Caki2 (cell line): ENCODE measurements around the gene ONECUT3. TPM values are rescaled to one million over a fixed set of nuclear protein-coding genes. Genes with fewer than 3 reads are reported as not detected.
"Not testable (repeated sequence)": the region's sequence is repeated elsewhere in the genome, so short reads cannot be mapped to it uniquely, and the experiment has no call there.

Experiments
- DNase-seq: peaks from one replicate; pipeline ENCODE4 v3.0.0-alpha.2; 2015; ENCODE audit warnings: low read depth
- in situ Hi-C: cut with HindIII; loops from 2 replicates; pipeline ENCODE4 v1.10.0; 2016; ENCODE audit warnings: low sequenced_read_pairs, low pct_unique_long_range_greater_than_20kb, mixed read lengths
- total RNA-seq: library from RNA; depleted of rRNA; stranded (reverse); fragments of >200 nt; shearing (Covaris generic); gene quantifications from 2 replicates; pipeline ENCODE4 v1.2.3, GENCODE V29; 2014; ENCODE audit warnings: low replicate concordance; rRNA removed

ONECUT3 gene
- total RNA-seq: not detected in 2 replicates

GRCh38 chr19:1752757-1753728 is at the start of gene ONECUT3:
Gene ONECUT3, plus strand, starts transcription at chr19:1753506. Its CDS starts 157 bp downstream, at chr19:1753663.
- no peak for DNase-seq
- in situ Hi-C loops: no loop called here

DNA sequence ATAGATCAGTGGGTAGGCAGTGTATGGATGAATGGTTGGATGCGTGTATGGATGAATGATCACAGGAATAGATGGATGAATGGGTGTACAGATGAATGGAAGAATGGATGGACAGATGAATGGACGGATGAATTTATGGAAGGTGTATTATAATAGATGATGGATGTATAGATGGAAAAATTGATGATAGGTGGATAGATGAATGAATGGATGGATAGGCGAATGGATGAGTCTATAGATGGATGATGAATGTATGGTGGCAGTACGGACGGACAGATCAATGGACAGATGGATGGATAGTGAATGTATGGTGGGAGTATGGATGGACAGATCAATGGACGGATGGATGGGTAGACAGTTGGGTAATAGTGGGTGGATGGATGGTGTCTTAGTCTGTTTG is 49.0 kb upstream of the ONECUT3 start:
- in situ Hi-C loops: no loop called here

GRCh38 chr19:1705367-1705766 is 47.9 kb upstream of the ONECUT3 start:
- in situ Hi-C loops: no loop called here

More for the DNA sequence above, 49.0 kb upstream of the ONECUT3 start:
- no peak for DNase-seq

DNA sequence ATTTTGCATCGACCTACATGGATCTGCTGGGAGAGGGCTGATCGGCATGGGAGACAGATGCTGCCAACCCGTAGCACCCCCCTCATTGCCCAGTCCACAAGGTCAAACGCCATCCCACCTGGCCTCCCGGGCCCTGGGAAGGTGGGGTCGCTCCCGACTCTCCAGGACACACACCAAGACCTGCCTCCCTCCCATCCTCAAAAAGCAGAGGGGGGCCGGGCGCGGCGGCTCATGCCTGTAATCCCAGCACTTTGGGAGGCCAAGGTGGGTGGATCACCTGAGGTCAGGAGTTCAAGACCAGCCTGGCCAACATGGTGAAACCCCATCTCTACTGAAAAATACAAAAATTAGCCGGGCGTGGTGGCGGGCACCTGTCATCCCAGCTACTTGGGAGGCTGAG is 46.7 kb upstream of the ONECUT3 start:
- in situ Hi-C loops, DNase-seq: not testable (repeated sequence)

More at GRCh38 chr19:1705367-1705766, 47.9 kb upstream of the ONECUT3 start:
- no peak for DNase-seq

GRCh38 chr19:1707240-1707639 is 46.1 kb upstream of the ONECUT3 start:
- DNase-seq: no peak
- in situ Hi-C loops: no loop called here

DNA sequence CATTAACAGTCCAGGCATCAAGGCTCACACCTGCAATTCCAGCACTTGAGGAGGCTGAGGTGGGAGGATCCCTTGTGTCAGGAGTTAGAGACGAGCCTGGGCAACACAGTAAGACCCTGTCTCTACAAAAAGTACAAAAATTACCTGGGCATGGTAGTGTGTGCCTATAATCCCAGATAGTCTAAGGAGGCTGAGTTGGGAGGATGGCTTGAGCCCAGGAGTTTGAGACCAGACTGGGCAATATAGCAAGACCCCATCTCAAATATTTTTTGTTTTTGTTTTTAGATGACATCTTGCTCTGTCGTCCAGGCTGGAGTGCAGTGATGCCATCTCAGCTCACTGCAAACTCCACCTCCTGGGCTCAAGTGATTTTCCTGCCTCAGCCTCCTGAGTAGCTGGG is 40.1 kb upstream of the ONECUT3 start:
- DNase-seq: no peak
- in situ Hi-C loops: no loop called here

DNA sequence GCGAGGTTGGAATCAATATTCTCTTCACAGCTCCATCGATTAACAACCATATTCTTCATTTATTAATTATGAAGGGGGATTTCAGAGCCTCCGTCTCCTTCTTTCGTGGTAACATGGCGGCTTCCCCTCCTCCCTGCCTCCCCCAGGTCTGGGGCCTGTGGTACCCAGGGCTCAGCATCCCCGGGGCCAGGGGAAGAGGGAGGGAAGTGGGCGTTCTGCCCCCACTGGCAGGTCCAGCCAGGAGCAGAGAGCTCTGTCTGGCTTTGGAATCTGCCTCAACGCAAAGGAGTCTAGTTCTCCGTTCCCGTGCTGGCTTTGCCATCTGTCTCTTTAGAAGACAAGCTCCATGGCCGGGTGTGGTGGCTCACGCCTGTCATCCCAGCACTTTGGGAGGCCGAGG is 37.8 kb upstream of the ONECUT3 start:
- no peak for DNase-seq
- in situ Hi-C loops: no loop called here

GRCh38 chr19:1717200-1717969 is 35.9 kb upstream of the ONECUT3 start:
- in situ Hi-C loops: no loop called here

DNA sequence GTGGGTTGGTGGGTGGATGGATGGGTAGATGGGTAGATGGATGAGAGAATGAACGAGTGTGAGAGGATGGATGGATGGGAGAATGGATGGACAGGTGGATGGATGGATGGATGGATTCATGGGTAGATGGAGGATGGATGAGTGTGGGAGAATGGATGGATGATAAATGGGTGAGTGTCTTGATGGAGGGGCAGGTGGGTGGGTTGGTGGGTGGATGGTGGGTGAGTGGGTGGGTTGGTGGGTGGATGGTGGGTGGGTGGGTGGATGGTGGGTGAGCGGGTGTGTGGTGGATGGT is 35.4 kb upstream of the ONECUT3 start:
- in situ Hi-C loops: no loop called here
- DNase-seq: no peak

More at GRCh38 chr19:1717200-1717969, 35.9 kb upstream of the ONECUT3 start:
- DNase-seq: no peak

GRCh38 chr19:1718420-1719291 is 34.6 kb upstream of the ONECUT3 start:
- no peak for DNase-seq
- in situ Hi-C loops: no loop called here

- no peak for DNase-seq
Measured at GRCh38 chr19:1719519-1719918, 33.8 kb upstream of the ONECUT3 start.

DNA sequence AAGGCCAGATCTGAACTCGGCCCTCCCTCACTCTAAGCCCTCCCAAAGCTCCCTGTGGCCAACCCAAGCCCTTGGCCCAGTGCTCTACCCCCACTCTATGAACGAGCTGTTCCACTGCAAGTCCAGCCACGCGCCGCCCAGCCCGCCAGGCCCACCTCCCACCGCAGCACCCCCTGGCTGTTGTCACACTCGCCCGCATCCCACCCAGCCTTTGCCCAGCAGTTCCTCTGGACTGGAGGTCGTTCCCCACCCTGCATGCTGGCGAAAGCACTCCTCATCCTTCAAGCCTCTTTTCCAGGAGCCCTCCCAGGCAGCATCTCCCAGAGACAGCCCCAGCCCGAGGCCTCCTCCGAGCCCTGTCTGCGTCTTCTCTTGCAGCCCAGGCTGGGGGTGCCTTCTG is 33.1 kb upstream of the ONECUT3 start:
- DNase-seq: no peak
- in situ Hi-C loops: no loop called here

More at GRCh38 chr19:1719519-1719918, 33.8 kb upstream of the ONECUT3 start:
- in situ Hi-C loops: no loop called here

DNA sequence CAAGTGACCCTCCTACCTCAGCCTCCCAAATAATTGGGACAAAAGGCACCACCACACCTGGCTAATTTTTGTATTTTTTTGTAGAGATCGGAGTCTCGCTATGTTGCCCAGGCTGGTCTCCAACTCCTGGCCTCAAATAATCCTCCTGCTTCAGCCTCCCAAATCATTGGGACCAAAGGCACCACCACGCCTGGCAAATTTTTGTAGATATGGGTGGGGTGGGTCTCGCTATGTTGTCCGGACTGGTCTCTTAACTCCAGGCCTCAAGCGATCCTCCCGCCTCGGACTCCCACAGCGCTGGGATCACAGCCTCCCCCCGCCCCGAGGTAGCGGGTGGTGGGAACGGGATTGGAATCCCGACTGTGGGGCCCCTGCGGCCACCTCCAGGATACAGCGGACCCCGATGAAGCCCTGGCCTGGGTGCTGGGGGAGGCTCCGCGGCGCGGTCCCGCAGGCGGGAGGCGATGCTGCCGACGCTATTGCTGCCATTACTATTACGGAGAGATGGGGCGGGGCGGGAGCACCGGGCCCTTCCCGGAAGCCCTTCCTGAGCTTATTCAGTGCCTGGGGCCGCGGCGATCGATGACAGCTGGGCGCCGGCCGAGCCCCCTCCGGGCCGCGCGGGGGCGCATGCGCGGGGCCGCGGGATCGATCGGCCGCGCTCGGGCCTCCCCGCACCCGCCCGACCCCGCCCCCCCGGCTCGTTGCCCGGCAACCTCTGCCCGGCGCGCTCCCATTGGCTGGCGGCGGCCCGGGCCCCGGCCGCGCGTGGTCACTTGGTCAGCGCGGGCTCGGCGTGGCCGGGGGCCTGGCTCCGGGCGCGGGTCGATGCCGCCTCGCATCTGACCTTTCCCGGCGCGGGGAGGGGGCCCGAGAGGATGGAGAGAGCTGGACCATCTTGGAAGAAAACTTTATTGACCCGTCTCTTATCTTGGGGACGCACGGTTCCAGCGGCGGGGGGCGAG is 27.9 kb upstream of the ONECUT3 start:
- peak; percentile 30 for DNase-seq

DNA sequence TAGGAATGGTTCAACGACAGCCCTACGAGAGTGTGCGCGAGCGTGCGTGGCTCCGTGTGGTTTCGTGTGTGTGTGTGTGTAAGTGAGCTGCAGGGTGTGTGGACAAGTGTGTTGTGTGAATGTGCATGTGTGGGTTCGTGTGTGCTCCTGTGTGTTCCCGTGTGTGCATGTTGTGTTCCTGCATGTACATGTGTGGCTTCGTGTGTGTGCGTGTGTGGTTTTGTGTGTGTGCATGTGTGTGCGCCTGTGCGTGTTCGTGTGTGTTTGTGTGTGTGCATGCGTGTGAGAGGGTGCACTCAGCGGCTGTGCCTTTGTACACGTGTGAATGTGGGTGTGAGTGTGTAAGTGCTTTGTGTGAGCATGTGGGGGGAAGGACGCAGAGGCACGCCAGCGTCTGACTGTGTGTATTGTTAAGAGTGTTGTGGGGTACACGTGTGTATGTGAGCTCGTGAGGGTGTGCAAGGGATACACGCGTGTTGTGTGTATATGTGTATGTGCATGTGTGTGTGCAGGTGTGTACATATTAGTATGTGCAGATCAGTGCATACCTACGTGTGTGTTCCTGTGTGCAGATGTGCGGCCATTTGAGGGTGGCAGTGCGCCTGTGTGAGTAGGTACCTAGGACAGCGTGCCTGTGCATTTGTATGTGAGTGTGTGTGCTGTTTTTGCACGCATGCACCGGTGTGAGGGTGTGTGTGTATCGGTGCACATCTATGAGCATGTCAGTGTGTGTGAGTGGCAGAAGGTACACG is 24.3 kb upstream of the ONECUT3 start:
- DNase-seq: no peak
- in situ Hi-C loops: no loop called here

More for the DNA sequence above, 27.9 kb upstream of the ONECUT3 start:
- in situ Hi-C loops: no loop called here

DNA sequence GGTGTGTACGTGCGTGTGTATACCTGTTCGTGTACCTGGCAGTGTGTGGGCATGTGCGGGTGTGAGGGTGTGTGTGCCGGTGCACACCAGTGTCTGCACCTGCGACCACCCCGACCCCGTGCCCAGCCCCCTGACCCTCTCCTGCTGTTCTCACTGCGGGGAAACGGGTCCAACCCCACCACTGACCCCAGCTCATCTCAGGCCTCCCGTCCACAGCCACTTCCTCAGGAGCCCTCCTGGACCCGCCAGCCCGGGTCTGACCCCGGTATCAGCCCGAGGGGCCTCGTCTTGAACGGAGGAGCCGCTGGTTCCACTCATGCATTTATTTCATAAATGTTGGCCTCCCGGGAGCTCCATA is 23.8 kb upstream of the ONECUT3 start:
- in situ Hi-C loops: no loop called here
- no peak for DNase-seq

DNA sequence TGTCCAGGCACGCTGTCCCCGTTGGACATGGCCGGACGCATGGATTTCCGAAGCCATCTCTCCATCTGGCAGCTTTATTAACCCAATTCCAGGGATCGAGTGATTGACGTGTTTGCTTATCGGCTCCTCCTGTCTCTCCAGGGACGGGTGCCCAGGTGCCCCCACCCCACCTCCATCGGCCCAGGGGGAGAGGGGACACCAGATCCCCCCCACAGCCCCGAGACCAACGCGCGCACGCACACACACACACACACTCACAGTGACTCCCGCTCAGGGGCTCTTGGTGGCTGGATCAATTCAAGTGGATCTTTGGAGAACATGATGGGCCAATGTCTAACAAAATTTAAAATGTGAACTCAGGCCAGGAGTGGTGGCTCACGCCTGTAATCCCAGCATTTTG is 23.1 kb upstream of the ONECUT3 start:
- in situ Hi-C loops: no loop called here
- no peak for DNase-seq
